OCI-LY1 (cell line): ENCODE measurements around the gene CEMIP2.

Experiments
- CTCF ChIP-seq: fragments of 200-600 bp; sonication (generic), shearing (Covaris generic); IDR thresholded peaks from 2 replicates; pipeline ENCODE4 v1.5.1; 2017; ENCODE audit warnings: mild to moderate bottlenecking, antibody characterized with exemption, low read length, moderate library complexity, mixed read lengths
- EZH2 ChIP-seq: fragments of 200-600 bp; sonication (generic), shearing (Covaris generic); IDR thresholded peaks from 2 replicates; pipeline ENCODE4 v1.8.0; 2017; ENCODE audit warnings: borderline replicate concordance, mixed run types, mild to moderate bottlenecking, antibody characterized with exemption, low read length, moderate library complexity, mixed read lengths

- TF ChIP-seq CTCF = no peak
- TF ChIP-seq EZH2 = no peak
Measured at GRCh38 chr9:71808068-71808467, 39.8 kb upstream of the CEMIP2 start.
